8988T (cell line): ENCODE data around the gene CDH24.

Experiments
- DNase-seq: peaks from one replicate; pipeline ENCODE4 v3.0.0; 2011

CDH24 gene

DNA sequence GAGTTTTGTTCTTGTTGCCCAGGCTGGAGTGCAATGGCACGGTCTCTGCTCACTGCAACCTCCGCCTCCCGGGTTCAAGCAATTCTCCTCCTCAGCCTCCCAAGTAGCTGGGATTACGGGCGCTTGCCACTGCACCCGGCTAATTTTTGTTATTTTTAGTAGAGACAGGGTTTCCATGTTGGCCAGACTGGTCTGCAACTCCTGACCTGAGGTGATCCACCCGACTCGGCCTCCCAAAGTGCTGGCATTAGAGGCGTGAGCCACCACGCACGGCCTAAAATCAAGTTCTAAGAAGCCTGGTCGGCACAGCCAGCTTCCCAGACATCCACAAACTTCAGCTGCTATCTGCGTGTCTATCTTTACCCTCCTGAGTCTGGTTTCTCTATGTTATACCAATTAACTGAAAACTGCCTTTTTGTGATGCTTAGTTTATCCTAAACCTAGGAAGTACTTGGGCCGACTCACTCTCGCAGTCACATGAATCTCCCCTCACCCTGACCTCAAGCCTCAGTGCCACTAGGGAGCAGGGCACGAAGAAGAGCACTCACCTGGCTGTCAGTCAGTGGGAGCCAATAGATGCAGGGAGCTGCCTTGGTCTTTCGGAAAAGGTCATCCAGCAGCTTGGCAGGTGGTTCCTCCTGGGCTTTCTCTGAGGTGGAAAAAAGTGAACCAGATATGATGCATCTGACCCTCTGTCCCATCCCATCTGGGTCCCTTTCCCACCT lies 3.4 kb upstream of the CDH24 start:
- DNase-seq: no peak

DNA sequence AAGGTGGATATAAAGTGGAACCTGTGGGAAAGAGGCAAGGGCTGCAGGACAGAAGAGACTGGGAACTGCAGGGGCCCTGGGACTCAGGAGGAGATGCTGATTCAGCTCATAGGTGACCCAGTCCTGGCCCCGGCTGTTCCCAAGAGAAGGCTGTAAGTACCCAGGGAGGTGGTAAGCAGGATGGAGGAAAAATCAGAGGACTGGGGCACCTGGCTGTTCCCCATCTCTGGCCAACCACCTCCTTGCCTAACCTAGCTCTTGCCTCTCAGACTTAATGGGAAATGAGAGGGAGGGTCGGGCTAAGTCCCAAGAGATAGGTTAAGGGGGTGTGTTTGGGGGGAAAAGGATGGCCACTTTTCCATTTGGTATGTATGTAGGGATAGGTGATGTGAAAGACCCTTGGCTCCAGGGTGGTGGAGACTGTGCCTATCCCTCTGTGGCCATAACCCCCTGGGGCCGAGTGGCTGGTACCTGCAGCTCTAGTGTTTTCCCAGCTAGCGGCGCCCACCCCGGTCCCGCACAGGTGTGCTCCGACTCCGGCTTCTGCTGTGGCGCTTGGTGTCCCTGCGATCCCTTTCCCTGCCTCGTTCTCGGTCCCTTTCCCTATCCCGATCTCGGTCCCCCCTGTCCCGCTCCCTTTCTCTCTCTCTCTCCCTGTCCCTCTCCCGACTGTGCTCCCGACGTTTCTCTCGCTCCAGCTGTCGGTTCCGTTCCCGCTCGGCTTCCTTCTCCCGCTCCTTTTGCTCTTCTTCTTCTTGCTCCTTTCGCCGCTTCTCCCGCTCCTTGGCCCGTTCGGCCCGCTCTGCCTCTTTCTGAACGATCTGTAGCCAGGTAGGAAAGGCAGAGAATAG lies 1.6 kb upstream of the CDH24 start:
- no peak for DNase-seq

DNA sequence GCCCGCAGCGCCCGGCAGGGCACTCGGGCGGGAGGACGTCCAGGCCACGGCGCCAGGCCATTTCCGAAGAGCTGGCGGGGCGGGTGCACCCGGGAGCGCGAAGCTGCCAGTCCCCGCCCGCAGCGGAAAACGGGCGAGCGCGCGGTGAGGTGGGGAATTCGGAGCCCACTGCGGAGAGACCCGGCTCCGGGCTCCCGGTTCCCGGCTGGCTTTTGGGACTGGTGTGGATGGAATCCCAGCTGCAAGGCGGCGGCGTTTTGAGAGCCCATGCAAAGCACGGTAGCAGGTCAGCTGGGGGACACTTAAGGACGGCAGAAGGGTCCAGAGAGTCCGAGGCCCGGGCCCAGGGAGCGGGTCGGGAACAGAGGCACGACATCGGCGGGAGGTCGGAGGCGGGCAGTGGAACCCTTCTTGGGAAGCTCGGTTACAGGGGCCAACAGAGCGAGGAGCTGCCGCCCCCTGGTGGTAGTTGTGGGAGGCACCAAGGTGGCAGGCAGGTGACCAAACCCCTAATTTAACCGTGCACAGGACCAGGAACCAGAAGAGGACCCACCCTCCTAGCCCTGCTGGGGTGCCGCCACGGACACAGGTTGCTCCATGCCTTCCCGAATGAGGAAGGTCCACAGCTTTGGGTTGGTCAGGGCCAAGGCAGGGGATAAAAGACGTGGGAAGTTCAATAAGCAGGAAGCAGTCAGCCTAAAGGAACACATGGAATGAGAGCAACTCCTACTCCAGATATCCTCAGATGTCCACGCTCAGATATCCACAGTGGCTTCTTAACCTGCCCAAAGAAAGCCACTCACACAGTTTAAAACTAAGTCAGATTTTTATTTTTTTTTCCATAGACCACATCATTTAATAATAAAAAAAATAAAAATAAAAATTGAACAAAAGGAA lies 685 bp upstream of the CDH24 start:
- peak; percentile 87 for DNase-seq

DNA sequence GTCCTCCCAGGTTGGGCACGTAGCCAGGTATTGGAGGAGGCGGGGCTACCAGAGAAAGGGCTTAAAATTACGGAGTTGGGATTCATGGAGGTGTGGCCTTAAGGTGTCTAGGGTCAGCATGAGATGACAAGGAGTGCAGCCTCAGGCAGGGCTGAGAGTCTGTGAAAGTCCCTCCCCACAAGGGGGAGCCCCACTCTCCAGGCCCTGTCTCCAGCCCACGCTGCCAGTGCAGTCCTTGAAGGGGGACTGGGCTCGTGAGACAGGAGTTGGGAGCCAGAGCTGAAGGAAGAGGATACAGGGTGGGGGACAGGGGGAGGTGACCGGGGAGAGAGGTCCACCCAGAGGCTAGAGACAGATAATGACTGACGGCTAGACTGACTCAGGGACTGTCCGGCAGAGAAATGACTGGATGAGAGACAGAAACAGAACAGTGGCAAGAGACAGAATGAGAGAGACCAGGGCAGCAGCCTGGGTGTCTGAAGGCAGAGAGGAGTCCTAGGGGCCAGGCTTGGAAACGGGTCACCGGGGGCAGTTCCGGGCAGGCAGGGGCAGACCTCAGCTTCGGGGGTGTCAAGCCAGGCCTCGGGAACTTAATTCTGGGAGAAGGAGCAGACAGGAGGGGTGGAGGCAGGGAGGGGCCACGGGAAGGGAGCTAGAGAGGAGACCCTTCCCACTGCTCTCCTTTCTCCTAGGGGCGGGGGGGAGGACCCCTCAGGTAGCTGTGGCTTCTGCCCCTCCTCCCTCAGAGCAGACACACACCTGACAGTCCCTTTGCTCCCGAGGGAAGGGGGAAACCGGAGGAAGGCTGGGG lies 970 bp downstream of the CDH24 start:
- DNase-seq: peak; percentile 89

DNA sequence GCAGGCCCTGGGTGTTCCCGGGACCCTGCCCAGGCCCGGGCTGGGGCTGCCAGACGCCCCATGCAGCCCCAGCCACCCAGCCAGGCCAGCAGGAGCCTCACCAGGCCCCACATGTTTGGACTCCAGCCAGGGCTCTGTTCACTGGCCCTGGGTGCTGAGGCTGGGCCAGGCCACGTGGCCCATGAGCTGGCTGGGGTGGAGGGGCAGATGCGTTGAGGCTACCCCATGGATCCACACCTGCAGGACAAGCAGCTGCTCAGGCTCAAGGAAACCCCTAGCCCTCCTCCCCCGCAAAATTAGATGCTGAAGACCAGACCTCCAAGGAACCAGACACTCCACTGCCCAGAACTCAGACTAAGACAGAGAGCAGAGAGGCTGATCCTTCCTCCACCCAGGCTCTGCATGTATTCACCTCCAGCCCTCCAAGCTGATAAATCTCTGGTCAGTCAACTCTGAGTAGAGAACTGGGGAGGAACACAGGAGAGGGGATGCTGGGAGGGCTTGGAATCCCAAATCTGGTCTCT lies 1.6 kb downstream of the CDH24 start:
- no peak for DNase-seq

DNA sequence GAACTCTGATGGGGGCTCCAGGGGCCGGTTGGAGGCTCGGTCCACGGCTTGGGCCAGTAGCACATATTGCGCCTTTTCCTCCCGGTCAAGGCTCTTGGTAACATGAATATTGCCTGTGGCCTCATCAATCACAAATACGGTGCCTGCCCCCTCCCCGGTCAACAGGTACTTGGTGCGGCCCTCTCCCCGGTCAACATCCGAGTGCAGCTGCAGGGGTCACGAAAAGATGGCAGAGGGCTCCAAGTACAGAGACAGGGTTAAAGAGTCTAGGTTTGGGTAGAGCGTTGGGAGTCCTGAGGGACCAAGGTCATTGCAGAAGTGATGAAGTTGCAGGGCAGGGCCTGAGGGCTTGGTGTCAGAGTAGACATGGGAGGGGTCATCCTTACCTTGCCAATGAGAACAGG lies 2.2 kb downstream of the CDH24 start:
- DNase-seq: no peak

DNA sequence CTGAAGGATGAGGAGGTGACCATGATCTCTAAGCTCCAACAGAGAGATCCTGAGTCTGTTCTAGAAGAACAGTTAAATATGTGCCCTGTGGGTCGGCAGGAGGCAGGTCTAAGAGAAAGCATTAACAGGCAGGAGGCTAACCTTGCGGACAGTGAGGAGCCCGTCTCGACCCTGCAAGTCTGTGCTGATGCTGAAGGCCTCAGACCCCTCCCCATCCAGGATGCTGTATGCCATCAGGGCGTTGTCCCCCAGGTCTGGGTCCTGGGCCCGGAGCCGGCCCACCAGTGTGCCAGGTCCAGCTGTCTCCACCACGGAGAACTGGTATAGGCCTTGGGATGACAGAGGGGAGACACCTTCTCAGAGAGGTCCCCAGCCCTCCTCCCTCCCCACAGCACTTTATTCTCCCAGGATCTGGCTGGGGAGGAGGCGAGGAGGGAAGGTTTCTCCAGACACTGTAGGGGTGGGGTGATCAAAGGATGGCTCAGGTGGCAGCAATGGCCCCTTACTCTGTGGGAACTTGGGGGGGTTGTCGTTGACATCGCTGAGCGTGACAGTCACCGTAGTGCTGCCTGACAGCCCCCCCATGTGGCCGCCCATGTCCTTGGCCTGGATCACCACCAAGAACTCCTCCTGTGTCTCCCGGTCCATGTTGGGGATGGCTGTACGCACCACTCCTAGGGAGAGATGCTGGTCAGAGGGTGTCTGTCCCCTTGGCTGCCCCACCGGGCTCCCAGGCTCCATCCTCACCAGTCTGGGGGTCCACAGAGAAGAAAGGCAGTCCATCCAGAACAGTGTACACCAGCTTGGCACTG lies 3.1 kb downstream of the CDH24 start:
- DNase-seq: peak; percentile 73

DNA sequence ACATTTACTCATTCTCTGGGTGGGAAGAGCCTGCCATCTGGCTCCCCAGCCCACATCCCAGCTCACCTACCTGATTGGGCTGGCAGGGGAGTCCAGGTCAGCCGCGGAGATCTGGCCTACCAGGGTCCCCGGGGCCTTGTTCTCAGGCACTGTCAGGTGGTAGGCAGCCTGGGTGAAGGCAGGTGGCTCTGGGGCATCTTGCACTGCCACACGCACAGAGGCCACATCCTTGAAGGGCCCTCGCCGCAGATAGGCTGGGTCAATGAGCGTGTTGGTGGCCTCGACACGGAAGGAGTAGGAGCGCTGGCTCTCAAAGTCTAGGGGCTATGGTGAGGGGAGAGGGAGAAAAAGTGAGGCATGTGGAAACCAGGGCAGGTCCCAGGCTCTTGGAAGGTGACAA lies 3.9 kb downstream of the CDH24 start:
- no peak for DNase-seq

DNA sequence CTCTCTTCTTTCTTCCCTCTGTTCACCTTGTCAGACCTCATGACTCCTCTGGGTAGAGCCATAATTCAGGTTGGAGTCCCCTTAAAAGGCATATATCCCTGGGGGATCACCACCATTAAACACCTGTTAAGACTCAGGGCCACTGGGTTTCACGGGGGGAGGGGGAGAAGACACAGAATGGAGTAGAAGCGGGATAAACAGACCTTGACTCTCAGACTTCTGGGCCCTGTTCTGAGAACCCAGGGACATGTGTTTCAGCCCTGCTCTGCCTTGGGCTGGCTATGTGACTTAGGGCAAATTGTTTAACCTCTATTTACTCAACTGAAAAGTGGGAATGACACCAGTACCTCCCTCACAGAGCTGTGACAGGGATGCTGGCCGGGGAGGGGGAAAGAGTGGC lies 4.6 kb downstream of the CDH24 start:
- DNase-seq: no peak

DNA sequence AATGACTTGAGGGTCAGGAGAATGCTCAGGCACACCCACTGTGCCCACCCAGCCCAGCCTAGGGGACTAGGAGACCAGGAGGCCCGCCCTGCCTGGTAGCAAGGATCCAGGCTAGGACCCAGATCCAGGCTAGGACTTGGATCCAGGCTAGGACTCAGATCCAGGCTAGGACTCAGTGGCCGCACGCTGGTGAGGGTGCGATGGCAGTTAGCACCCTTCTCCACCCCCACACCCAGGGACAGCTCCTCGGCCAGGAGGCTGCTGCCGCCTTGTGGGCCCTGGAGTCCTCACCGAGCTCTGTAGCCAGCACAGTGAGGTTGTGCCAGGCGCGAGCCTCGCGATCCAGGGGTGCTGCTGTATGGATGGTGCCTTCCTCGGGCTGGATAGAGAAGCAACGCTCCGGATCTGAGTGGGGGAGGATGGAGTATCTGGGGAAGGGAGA lies 5.1 kb downstream of the CDH24 start:
- peak; percentile 91 for DNase-seq

DNA sequence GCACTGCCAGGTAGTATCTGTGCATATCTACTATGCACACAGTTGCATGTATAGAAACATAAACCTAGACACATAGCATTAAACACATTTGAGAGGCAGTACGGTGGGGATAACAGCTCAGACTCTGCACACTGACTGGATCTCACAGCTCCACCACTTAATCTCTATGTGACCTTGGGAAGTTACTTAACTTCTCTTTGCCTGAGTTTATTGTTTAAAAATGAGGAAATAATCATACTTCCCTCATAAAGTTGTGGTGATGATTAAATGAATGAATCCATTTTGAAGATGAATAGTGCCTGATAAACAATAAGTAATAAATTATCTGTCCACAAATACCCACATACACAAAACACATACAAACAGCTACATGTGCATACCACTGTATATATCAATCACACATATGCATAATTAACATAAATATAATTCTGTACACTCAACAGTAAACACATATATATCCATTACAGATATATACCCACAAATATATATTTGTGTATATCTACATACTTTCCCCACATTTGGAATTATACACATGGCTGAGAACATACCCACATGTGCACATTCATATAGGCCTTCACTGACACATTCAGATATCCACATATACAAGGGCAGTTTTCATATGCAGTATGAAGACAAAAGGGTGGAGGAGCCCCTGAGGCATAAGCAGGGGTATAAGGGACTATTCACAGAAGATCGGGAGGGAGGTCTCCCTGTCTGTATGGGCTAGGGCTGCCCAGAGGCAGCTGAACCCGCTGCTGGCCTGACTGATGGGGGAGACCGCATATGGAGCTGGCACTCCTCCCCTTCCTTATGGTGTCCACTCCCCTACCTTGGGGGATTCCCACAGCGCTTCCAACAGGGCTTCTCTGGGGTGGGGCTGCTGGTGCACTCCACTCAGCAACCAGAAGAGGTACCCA lies 5.9 kb downstream of the CDH24 start:
- no peak for DNase-seq

DNA sequence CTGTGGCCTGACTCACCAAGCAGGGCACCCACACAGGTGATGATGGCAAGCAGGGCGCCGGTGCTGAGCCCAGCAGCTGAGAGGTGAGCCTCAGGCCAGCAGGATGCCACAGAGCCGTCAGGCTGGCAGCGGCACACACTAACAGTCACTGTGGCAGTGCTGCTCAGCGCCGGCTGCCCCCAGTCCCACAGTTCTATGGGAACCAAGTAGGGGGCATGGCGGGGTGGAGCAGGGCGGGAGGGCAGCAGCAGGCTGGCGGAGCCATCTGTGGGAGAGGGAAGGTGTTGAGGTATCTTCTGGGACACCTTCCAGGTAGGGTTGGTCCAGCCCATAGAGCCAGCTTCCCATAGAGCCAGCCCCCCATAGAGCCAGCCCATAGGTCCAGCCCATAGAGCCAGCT lies 8.3 kb downstream of the CDH24 start:
- DNase-seq: no peak

DNA sequence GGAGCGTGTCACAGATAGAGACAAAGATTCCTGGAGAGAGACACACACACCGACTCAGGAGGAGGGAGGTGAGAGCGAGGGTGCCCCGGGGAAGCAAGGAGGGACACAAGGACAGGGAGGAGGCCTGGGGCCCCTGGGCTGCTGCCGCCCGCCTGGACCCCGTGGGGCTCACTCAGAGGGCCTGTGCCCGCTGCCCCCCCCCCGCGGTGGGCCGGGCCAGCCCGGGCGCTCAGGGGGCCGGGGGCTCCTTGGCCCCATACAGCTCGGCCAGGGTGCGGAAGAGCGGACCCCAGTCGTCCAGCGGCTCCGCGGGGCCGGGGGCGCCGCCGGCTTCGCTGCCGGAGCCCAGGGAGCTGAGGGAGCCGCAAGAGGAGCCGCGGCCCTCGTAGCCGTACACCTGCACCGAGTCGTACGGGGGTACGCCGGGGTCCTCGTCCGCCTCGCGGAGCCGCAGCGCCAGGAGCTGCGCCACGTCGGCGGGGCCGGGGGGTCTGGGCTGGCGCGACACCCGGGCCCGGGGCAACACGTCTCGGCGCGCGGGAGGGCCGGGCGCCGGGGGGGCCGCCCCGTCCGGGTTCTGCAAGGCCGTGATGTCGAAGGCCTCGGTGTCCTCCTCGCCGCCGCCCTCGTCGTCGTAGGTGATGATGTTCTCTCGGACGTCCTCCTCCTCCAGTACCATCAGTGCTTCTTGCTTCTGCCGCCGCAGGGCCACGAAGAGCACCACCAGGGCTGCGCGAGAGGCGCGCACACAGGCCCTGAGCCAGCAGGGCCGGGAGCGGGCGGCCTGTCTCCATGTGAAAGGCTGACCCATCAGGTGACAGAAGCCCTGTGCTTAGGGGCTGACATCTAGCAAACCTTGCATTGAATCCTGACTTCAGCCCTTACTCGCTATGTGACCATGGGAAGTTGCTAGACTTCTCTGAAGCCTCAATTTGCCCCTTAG lies 9.3 kb downstream of the CDH24 start:
- no peak for DNase-seq

DNA sequence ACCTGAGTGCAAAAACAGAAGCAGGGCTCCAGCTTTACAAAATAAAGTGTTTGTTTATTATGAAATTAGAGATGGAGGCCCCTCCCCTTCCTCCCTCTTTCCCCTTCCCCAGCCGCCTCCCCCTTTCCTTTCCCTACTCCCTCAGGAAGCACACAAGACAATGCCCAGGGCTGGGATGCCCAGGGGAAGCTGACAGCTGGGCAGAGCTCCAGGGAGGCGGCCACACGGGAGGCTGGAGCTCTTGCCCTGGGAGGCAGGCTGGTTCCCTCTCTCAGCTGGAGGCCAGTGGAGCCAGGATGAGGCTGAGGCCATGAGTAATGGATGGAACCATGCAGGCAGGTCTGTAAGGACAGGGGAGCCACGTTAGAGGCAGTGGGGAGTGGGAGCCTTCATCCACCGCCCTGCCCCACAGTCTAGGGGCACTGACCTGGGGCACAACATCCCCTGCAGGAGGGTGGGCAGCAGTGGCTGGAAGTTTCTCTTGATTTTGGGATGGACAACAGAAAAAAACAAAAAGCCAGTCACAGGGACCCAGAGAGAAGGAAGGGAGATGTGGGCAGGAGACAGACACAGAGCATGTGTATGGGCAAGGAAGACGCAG lies 10.2 kb downstream of the CDH24 start:
- DNase-seq: no peak

DNA sequence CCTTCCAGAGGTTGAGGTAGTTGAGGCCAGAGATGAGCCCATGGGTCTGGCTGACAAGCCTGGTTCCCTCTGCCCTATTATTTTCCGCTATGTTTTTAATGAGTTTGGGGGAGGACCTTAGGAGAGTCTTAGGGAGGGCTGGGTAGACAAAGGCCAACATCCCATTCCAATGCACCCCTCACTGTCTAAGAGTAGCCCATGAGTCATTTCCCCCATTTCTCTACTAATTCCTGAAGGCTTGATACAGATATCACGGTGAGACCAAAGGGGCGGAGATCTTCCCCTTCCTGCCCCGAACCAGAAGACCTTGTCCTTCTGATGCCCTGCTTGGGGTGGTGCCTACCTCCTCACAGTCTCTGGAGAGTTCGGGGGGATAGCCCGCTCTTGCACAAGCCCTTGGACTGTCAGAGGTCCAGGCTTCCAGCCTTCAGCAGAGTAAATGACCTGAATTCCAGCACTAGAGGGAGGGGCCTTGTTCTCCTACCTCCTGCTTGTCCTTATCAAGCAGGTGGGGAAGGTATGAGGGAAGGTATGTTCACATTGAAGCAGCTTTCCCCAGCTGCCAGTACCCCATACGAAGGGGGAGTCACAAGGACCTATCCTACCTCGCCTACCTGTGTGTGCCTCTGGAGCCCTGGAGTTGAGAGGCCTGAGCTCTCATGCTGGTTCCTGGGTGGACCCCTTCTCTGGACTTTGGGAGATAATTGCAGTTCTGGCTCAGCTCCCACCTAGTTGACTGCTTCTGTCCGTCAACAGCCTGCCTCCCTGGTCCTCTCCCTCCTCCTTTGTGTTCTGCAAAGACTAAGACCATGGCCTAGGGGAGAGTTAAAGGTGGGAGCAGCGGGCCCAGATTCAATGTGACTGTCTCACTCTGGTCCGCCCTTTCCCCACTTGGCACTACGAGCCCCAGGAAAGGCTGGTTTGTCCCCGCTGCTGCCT lies 11.6 kb downstream of the CDH24 start:
- DNase-seq: no peak

DNA sequence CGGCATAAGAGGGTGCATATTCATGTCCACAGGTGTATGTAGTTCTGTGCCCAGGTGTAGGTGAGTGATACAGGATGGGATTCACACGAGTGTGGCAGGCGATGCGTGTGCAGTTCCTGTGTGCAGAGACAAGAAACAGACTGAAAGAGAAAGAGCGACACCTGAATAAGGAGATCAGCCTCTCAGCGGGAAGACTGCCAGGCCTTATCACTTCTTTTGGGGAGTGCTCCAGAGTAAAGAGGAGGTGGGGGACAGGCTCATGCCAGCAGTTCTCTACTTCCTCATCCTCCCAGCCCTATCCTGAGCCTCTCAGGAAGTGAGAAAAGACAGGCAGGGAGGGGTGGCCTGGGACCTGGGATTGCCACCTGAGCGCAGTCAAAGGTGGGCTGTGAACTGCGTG lies 12.5 kb downstream of the CDH24 start:
- no peak for DNase-seq

DNA sequence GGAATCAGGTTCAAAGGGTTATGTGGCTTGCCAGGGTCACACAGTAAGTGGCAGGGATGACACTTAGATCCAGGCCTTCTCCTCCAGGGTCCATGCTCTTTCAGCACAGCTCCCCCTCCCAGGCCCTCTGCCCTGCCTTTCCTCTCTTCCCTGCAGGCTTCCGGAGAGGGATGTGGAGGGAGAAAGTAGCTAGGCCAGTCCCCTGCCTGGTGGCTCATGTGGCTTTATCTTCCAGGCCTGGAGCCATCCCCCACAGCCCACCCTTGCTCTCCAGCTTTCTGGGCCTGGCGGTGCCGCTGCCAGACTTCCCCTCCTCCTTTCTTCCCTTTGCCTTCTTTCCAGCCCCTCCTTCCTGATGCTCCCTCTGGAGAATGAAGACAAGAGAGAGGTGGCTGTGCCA lies 13.6 kb downstream of the CDH24 start:
- DNase-seq: no peak
